GM12878 (cell line): ENCODE results near the gene TACR2. TPM values are rescaled to one million over a fixed set of nuclear protein-coding genes. Genes with fewer than 3 reads are reported as not detected.

Experiments
- ATAC-seq: fragments of 200-7000 bp; cut with Tn5 transposase; 3 replicates; pipeline ENCODE4 v1.9.1; 2020; ENCODE audit warnings: mild to moderate bottlenecking, moderate library complexity
- BruUV-seq: library from RNA; stranded (reverse); fragments of 400-500 nt; replicated peaks from 2 replicates; lab custom pipeline; 2021; lab: Mats Ljungman, UMichigan
- CTCF ChIA-PET: fragments of 300-600 bp; sonication (Branson Sonifier 250); formaldehyde crosslinking; extraction: SDS; loops from one replicate; lab custom pipeline; 2021; ENCODE audit warnings: inconsistent platforms; lab: Yijun Ruan, JAX
- POLR2A ChIA-PET: fragments of 350-600 bp; formaldehyde crosslinking; extraction: SDS; loops from one replicate; lab custom pipeline; 2021; ENCODE audit warnings: inconsistent platforms; lab: Charles Lee
- RAD21 ChIA-PET: fragments of 300-600 bp; sonication (Branson Sonifier 250); formaldehyde crosslinking; loops from one replicate; lab custom pipeline; 2023; ENCODE audit warnings: antibody characterized with exemption; ENCODE audit not compliant: unreplicated experiment; lab: Charles Lee
- SMC1A ChIA-PET: fragments of 300-600 bp; sonication (Branson Sonifier 250); formaldehyde crosslinking; loops from one replicate; lab custom pipeline; 2023; ENCODE audit not compliant: unreplicated experiment, uncharacterized antibody; lab: Charles Lee
- DNase-seq: peaks from one replicate; pipeline ENCODE4 v3.0.0-alpha.2; 2011; ENCODE audit warnings: low read depth, low spot score
- FAIRE-seq: peaks from 3 replicates; lab custom pipeline; 2011; peaks lifted over from hg19 to GRCh38; lab: Jason Lieb, UNC
- H2AFZ ChIP-seq: 2 replicates; pipeline ENCODE4 v1.6.0; 2011; ENCODE audit warnings: low read depth, low read length, control low read depth; ENCODE audit not compliant: control insufficient read depth
- H3K27ac ChIP-seq: 2 replicates; pipeline ENCODE4 v1.5.1; 2011; ENCODE audit warnings: control low read depth; ENCODE audit not compliant: control insufficient read depth, insufficient read depth
- H3K27me3 ChIP-seq, 2 experiments: replicated peaks in 1 of 2; 2 replicates each; pipeline versions ENCODE4 v1.6.0 to v1.6.1; 2011; ENCODE audit warnings: low read length in 1 of 2; ENCODE audit not compliant: control insufficient read depth in 2 of 2, insufficient read depth in 2 of 2
- H3K36me3 ChIP-seq, 2 experiments: 2 replicates each; pipeline ENCODE4 v1.5.1; 2011; ENCODE audit warnings: low read length in 1 of 2; ENCODE audit not compliant: control insufficient read depth in 2 of 2, insufficient read depth in 2 of 2
- H3K4me1 ChIP-seq: 2 replicates; pipeline ENCODE4 v1.6.1; 2011; ENCODE audit warnings: mild to moderate bottlenecking, low read length, moderate library complexity, mixed read lengths; ENCODE audit not compliant: control insufficient read depth, insufficient read depth
- H3K4me2 ChIP-seq: 2 replicates; pipeline ENCODE4 v1.6.0; 2011; ENCODE audit warnings: control low read depth; ENCODE audit not compliant: control insufficient read depth, insufficient read depth
- H3K4me3 ChIP-seq: fragments of 200-600 bp; sonication (generic); 2 replicates; pipeline ENCODE4 v1.5.1; 2016
- H3K79me2 ChIP-seq: 2 replicates; pipeline ENCODE4 v1.6.0; 2011; ENCODE audit warnings: low read length; ENCODE audit not compliant: control insufficient read depth, insufficient read depth
- H3K9ac ChIP-seq: 2 replicates; pipeline ENCODE4 v1.8.0; 2011; ENCODE audit warnings: low read length, control low read depth, mixed read lengths; ENCODE audit not compliant: control insufficient read depth, insufficient read depth
- H3K9me3 ChIP-seq: replicated peaks from 3 replicates; pipeline ENCODE4 v1.5.1; 2011; ENCODE audit warnings: mild to moderate bottlenecking, low read length; ENCODE audit not compliant: control insufficient read depth, insufficient read depth
- H4K20me1 ChIP-seq: 2 replicates; pipeline ENCODE4 v1.6.0; 2011; ENCODE audit not compliant: control insufficient read depth, insufficient read depth
- BCLAF1 ChIP-seq: fragments of 450-650 bp; IDR thresholded peaks from 2 replicates; pipeline ENCODE4 v1.6.1; 2017; ENCODE audit warnings: antibody characterized with exemption, mild to moderate bottlenecking, moderate library complexity
- BMI1 ChIP-seq: fragments of 450-650 bp; IDR thresholded peaks from 2 replicates; pipeline ENCODE4 v1.6.1; 2016; ENCODE audit warnings: mild to moderate bottlenecking, moderate library complexity, borderline replicate concordance
- BRCA1 ChIP-seq: IDR thresholded peaks from 2 replicates; pipeline ENCODE4 v1.6.1; 2011; ENCODE audit warnings: low read depth, low read length, improper control_type of control experiment
- CBX5 ChIP-seq: sonication (generic); IDR thresholded peaks from 2 replicates; pipeline ENCODE4 v1.6.1; 2016; ENCODE audit warnings: low read depth, moderate library complexity, mild to moderate bottlenecking, inconsistent platforms
- E2F8 ChIP-seq: fragments of 450-650 bp; IDR thresholded peaks from 2 replicates; pipeline ENCODE4 v1.6.1; 2018; ENCODE audit warnings: mild to moderate bottlenecking, low read depth, moderate library complexity; ENCODE audit not compliant: partially characterized antibody
- GABPA ChIP-seq: IDR thresholded peaks from 2 replicates; pipeline ENCODE4 v1.6.1; 2014; ENCODE audit warnings: antibody characterized with exemption, low read depth, mild to moderate bottlenecking, inconsistent platforms
- HDAC6 ChIP-seq: fragments of 200-600 bp; sonication (generic); IDR thresholded peaks from one replicate; pipeline ENCODE4 v1.8.0; 2017; ENCODE audit warnings: antibody characterized with exemption; ENCODE audit not compliant: unreplicated experiment
- HDGF ChIP-seq: fragments of 450-650 bp; IDR thresholded peaks from 2 replicates; pipeline ENCODE4 v1.6.1; 2016; ENCODE audit warnings: antibody characterized with exemption
- KLF5 ChIP-seq: fragments of 450-650 bp; IDR thresholded peaks from 2 replicates; pipeline ENCODE4 v1.6.1; 2014; ENCODE audit warnings: mild to moderate bottlenecking; ENCODE audit not compliant: partially characterized antibody
- PAX5 ChIP-seq: IDR thresholded peaks from 2 replicates; pipeline ENCODE4 v1.6.1; 2011; ENCODE audit warnings: low read depth, low read length, borderline replicate concordance
- RBBP5 ChIP-seq: fragments of 200-600 bp; sonication (generic); conservative IDR thresholded peaks from 2 replicates; pipeline ENCODE4 v1.6.1; 2016
- SMC3 ChIP-seq: IDR thresholded peaks from 2 replicates; pipeline ENCODE4 v1.6.1; 2011; ENCODE audit warnings: low read length, improper control_type of control experiment, borderline replicate concordance
- SPI1 ChIP-seq: IDR thresholded peaks from 2 replicates; pipeline ENCODE4 v1.6.1; 2011; ENCODE audit warnings: low read depth, mild to moderate bottlenecking, low read length, moderate library complexity, borderline replicate concordance; ENCODE audit not compliant: insufficient read depth
- TCF7 ChIP-seq: IDR thresholded peaks from 2 replicates; pipeline ENCODE4 v1.6.1; 2014; ENCODE audit warnings: antibody characterized with exemption, borderline replicate concordance
- WGBS: methylation state at CpG from one replicate; pipeline ENCODE4 v1.1.6; 2016; ENCODE audit warnings: low lambda C conversion rate; ENCODE audit not compliant: insufficient replicate concordance, insufficient coverage; ENCODE audit errors: missing lambda C conversion rate; 5-methylcytosine and 5-hydroxymethylcytosine counted together
- in situ Hi-C: fragments of 300-500 bp; cut with MboI; formaldehyde crosslinking; loops from 9 replicates; pipeline ENCODE4 v1.14.3; 2018; ENCODE audit warnings: mixed read lengths
- intact Hi-C: fragments of 100-400 bp; cut with micrococcal nuclease; formaldehyde crosslinking; loops from one replicate; pipeline ENCODE4 v1.14.2; 2022; ENCODE audit not compliant: unreplicated experiment
- polyA plus RNA-seq, 11 experiments: library from polyadenylated mRNA; depleted of rRNA in 4 of 11; unstranded in 6 of 11; stranded (reverse) in 5 of 11; fragments of >200 nt; fragmentation: Nextera tagmentation in 4 of 11; fragmentation: Illumina TruSeq in 1 of 11; extraction: Ambion mirVana in 4 of 11; extraction: Trizol in 1 of 11; gene quantifications; 1 replicate in 1 of 11; 2 replicates in 10 of 11; pipeline versions ENCODE4 v1.2.1 to v1.2.3, GENCODE V29; 2011 to 2016; ENCODE audit warnings: inconsistent platforms in 2 of 11, missing spikeins in 2 of 11, low read depth in 1 of 11
- total RNA-seq, 4 experiments: library from RNA; depleted of rRNA in 3 of 4; stranded (reverse); fragments of >200 nt in 3 of 4; fragmentation: Illumina TruSeq in 1 of 4; extraction: Trizol in 1 of 4; gene quantifications; 2 replicates each; pipeline versions ENCODE4 v1.2.1 to v1.2.3, GENCODE V29; 2013 to 2021

TACR2 gene
- total and polyA plus RNA-seq, 10 of the 15 experiments (the other 5 are each of a cell fraction or from before 2014, with no cell fraction given) = 0.11 TPM; not detected in 9

- Histone ChIP-seq H3K36me3 (peaks cover 6 to 13% of the 10 kb centered on the region in 2 experiments; a peak in 3 of 4 replicates), H4K20me1 (no peaks in the 10 kb centered on the region), H3K27me3 (no peaks in the 10 kb centered on the region), H2AFZ (no peak overlapping the region), H3K4me1 (no peaks in the 10 kb centered on the region), H3K9me3 (no peaks in the 10 kb centered on the region), H3K9ac (no peak overlapping the region), H3K4me2 (no peak overlapping the region), H3K4me3 (no peak overlapping the region), H3K79me2 (no peaks in the 10 kb centered on the region), H3K27ac (no peak overlapping the region)
- no peak for ATAC-seq
- BruUV-seq = TSS peak; percentile 64
- ChIA-PET CTCF (no interaction called here), RAD21 (no interaction called here), POLR2A (no interaction called here), SMC1A (no interaction called here)
- no peak for DNase-seq
- 80% methylated on average over 11 of the region's 11 CpGs for WGBS
- in situ Hi-C loops = loop anchor here (5.0 to 10.0 kb wide), 2 partner anchors 169 to 407 kb away; no protein-coding TSS in a partner anchor
- TF ChIP-seq HDAC6 (no peak), SMC3 (no peak), SPI1 (no peak), BRCA1 (no peak), CBX5 (no peak), BMI1 (no peak), KLF5 (no peak), HDGF (no peak), PAX5 (no peak), TCF7 (no peak), GABPA (no peak), E2F8 (no peak), RBBP5 (no peak), BCLAF1 (no peak)
- intact Hi-C loops = no loop called here
- no peak for FAIRE-seq
Observed at GRCh38 chr10:69401416-69401815, 15.3 kb downstream of the TACR2 start.
